Right atrium auricular region (tissue), 2 donors: ENCODE data around the gene FUBP3. TPM values are rescaled to one million over a fixed set of nuclear protein-coding genes. Genes with fewer than 3 reads are reported as not detected.

Experiments used
- DNase-seq: peaks from one replicate; pipeline ENCODE4 v3.0.0-alpha.2; 2019; ENCODE audit warnings: low spot score
- H3K27ac ChIP-seq, 2 donors: fragments of 200-600 bp; sonication (generic); 1 replicate in 1 of 2; 2 replicates in 1 of 2; pipeline ENCODE4 v1.5.1; 2016 to 2019
- H3K27me3 ChIP-seq, 2 donors: fragments of 200-600 bp; sonication (generic); one replicate each; pipeline versions ENCODE4 v1.5.1 to v1.6.0; 2017 to 2019
- H3K36me3 ChIP-seq: fragments of 200-600 bp; sonication (generic); one replicate; pipeline ENCODE4 v1.5.1; 2016
- H3K4me1 ChIP-seq, 2 donors: fragments of 200-600 bp; sonication (generic); one replicate each; pipeline versions ENCODE4 v1.5.1 to v1.6.0; 2017 to 2019
- H3K4me3 ChIP-seq, 2 donors: fragments of 200-600 bp; sonication (generic); 1 replicate in 1 of 2; 2 replicates in 1 of 2; pipeline ENCODE4 v1.5.1; 2017 to 2019; ENCODE audit warnings: mild to moderate bottlenecking in 1 of 2, moderate library complexity in 1 of 2
- H3K9me3 ChIP-seq, 2 donors: fragments of 200-600 bp; sonication (generic); one replicate each; pipeline ENCODE4 v1.5.1; 2019
- total RNA-seq, 2 donors: library from RNA; depleted of rRNA; stranded (reverse); fragments of >200 nt; gene quantifications; one replicate each; pipeline ENCODE4 v1.1.0, GENCODE V29; 2016
- TF ChIP-seq, protein P1 (sequence below), 2 donors: fragments of 200-600 bp; sonication (generic); IDR thresholded peaks; one replicate each; pipeline ENCODE4 v1.5.1; 2019; ENCODE audit warnings: antibody characterized with exemption in 2 of 2

Gene FUBP3
- total RNA-seq, 2 donors from 2014 or later, result 21.1 to 24.8 TPM

DNA sequence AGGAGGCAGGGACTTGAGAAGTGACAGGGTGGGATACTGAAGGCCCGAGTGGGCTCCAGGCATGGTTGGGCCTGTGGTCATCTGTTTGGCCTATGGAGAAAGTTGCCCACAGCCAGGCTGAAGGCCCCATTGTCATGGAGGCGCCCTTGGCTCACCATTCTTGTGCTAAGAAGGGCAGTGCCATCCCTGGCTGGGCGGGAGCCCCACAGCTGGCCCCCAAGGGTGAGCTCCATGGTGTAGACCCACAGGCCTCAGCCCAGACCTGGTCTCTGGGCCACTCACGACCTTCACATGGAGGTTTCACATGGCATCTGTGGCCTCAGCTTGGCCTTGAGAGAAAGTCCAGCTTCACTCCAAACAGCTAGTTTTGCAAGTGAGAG is 50.7 kb downstream of the FUBP3 start:
- no peak overlapping the region for H3K4me3 ChIP-seq
- peaks cover 0 to 43% of the 10 kb centered on the region in 2 donors for H3K4me1 ChIP-seq
- no peaks in the 10 kb centered on the region for H3K27me3 ChIP-seq
- TF ChIP-seq, protein P1, sequence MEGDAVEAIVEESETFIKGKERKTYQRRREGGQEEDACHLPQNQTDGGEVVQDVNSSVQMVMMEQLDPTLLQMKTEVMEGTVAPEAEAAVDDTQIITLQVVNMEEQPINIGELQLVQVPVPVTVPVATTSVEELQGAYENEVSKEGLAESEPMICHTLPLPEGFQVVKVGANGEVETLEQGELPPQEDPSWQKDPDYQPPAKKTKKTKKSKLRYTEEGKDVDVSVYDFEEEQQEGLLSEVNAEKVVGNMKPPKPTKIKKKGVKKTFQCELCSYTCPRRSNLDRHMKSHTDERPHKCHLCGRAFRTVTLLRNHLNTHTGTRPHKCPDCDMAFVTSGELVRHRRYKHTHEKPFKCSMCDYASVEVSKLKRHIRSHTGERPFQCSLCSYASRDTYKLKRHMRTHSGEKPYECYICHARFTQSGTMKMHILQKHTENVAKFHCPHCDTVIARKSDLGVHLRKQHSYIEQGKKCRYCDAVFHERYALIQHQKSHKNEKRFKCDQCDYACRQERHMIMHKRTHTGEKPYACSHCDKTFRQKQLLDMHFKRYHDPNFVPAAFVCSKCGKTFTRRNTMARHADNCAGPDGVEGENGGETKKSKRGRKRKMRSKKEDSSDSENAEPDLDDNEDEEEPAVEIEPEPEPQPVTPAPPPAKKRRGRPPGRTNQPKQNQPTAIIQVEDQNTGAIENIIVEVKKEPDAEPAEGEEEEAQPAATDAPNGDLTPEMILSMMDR (IDR thresholded peaks at IDR 0.05), result no peak
- H3K36me3 ChIP-seq, result peaks cover 90% of the 10 kb centered on the region
- DNase-seq, result no peak
- peak overlapping the region in 1 of 2 donors; percentile 52 for H3K27ac ChIP-seq
- H3K9me3 ChIP-seq, result no peaks in the 10 kb centered on the region

DNA sequence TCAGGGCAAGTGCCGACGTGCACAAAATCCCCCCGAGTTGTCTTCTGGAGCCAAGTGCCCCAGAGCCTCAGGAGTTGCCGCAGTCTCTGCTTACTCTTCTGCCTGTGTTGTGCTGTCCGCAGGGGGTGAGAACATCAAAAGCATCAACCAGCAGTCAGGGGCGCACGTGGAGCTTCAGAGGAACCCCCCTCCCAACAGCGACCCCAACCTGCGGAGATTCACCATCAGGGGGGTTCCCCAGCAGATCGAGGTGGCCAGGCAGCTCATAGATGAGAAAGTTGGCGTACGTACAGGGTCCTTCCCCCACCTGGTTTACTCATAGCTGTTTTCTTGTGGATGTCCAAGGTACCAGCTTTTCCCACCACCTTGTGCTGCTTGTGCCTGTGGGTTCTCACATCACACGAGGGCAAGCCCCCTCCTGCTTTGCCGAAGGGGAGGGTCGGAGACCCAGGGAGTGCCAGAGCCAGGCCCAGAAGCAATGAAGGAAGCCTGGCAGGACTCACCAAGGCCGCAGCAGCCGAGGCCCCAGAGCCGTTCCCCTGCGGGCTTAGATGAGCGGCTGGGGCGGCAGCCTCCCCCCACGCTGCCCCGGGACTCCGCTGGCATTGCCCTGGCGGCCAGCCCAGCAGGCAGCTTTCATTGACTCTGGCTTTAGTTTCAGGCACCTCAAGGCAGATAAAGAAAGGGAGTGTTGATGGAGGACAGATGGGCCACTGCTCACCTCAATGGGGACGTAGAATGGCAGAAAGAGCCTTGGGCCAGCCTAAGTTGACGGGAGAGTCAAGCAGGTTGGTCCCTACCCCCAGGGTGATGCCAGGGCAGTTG is 51.3 kb downstream of the FUBP3 start:
- H3K36me3 ChIP-seq, result peaks cover 90% of the 10 kb centered on the region
- peak overlapping the region; percentile 39 to 52 for H3K27ac ChIP-seq
- H3K4me1 ChIP-seq, result peaks cover 0 to 41% of the 10 kb centered on the region in 2 donors
- no peaks in the 10 kb centered on the region for H3K27me3 ChIP-seq
- H3K4me3 ChIP-seq, result no peak overlapping the region
- H3K9me3 ChIP-seq, result no peaks in the 10 kb centered on the region
- TF ChIP-seq, protein P1 (IDR thresholded peaks at IDR 0.05), result no peak
- no peak for DNase-seq

DNA sequence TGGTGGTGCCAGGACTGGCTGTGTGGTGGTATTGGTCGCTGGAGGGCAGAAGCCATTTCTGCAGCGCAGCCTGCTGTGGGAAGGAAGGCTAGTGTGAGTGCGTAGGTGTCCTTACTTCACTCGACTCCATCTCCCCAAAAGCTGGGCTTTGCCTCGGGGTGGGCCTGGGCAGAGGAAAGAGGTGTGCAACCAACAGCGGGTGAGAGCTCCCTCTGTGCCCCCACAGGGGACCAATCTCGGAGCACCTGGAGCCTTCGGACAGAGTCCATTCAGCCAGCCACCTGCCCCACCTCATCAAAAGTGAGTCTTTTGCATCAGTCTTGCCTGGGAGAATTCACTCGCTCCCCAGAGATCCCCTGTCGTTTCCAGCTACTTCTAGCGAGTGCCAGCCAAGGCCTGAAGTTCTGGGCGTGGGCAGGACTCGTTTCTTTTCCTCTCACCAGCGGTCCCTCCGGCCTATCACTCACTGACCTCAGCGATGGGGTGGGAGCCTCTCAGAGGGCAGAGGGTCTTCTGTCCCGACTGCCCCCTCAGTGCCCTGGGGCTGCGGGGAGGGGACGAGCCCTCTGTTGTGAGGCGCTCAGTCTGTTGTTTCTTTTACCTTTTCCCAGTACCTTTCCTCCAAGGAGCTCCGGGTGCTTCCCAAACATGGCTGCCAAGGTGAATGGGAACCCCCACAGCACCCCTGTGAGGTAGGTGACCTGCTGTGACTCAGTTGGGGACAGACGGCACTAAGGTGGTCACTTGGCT is 52.1 kb downstream of the FUBP3 start:
- Histone ChIP-seq H3K36me3 (peaks cover 90% of the 10 kb centered on the region), H3K27ac (peak overlapping the region; percentile 39 to 52), H3K27me3 (no peaks in the 10 kb centered on the region), H3K4me1 (peaks cover 0 to 33% of the 10 kb centered on the region in 2 donors), H3K4me3 (no peak overlapping the region), H3K9me3 (no peaks in the 10 kb centered on the region)
- no peak for DNase-seq
- TF ChIP-seq, protein P1 (IDR thresholded peaks at IDR 0.05), result no peak

DNA sequence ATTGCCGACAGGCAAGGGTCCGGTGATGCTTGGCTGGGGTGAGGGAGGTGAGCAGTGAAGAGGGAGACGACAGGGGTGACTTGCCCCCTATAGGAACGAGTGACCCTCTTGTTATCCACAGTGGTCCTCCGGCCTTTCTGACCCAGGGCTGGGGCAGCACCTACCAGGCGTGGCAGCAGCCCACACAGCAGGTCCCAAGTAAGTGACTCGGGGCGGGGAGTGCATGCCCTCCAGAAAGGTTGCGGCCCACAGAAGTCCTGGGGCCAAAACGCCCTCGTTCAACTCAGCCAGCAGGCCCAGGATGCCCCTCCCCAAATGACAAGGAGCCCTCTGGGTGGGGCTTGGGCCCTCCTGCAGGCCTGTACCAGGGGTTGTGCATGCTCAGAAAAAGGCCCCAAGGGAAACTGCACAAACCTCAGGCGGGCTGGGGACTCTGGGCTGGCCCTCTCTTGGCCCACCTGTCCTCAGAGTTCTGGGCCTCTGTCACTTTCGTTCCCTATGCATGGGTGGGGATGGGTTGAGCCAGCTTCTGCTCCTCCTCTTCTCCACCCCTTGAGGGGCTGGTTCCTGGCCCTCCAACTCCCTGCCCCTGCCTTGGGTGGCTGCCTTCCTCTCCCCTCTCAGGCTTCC is 52.8 kb downstream of the FUBP3 start:
- no peak overlapping the region for H3K4me3 ChIP-seq
- no peak for DNase-seq
- TF ChIP-seq, protein P1 (IDR thresholded peaks at IDR 0.05), result no peak
- H3K4me1 ChIP-seq, result peaks cover 0 to 31% of the 10 kb centered on the region in 2 donors
- H3K9me3 ChIP-seq, result no peaks in the 10 kb centered on the region
- no peaks in the 10 kb centered on the region for H3K27me3 ChIP-seq
- H3K36me3 ChIP-seq, result peaks cover 90% of the 10 kb centered on the region
- no peak overlapping the region for H3K27ac ChIP-seq

DNA sequence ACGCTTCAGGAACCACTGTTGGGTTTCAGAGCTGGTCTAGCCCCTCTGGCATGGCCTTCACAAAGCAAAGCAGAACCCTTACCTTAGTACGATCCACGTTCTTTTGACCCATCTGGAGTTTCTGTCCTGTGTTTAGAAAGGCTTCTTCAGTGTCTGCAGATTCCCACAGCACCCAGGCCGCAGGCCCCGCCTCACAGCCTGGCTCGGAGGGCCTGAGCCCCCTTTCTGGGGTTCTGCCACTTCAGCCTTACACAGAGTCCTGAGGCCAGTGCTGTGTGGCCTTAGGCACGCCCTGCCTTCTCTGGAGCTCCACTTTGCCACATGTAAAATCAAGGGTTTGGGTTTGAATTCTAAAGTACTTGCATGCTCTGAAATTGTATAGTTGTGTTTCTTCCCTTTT is 53.5 kb downstream of the FUBP3 start:
- peaks cover 84% of the 10 kb centered on the region for H3K36me3 ChIP-seq
- no peaks in the 10 kb centered on the region for H3K9me3 ChIP-seq
- H3K27ac ChIP-seq, result no peak overlapping the region
- no peaks in the 10 kb centered on the region for H3K27me3 ChIP-seq
- H3K4me1 ChIP-seq, result peaks cover 0 to 31% of the 10 kb centered on the region in 2 donors
- DNase-seq, result no peak
- no peak overlapping the region for H3K4me3 ChIP-seq
- TF ChIP-seq, protein P1 (IDR thresholded peaks at IDR 0.05), result no peak
